HUES6 (cell line): Measurements from ENCODE around the gene BEND6.

Source experiments
- H3K27ac ChIP-seq: 2 replicates; pipeline ENCODE4 v1.7.0; 2013; ENCODE audit warnings: low read depth, mild to moderate bottlenecking, low read length, inconsistent platforms
- H3K27me3 ChIP-seq: 2 replicates; pipeline ENCODE4 v1.6.1; 2013; ENCODE audit warnings: low read length; ENCODE audit not compliant: control insufficient read depth, insufficient read depth
- H3K36me3 ChIP-seq: 2 replicates; pipeline ENCODE4 v1.6.1; 2013; ENCODE audit warnings: low read length; ENCODE audit not compliant: control insufficient read depth, insufficient read depth
- H3K4me1 ChIP-seq: 2 replicates; pipeline ENCODE4 v1.6.1; 2013; ENCODE audit warnings: low read length; ENCODE audit not compliant: control insufficient read depth, insufficient read depth
- H3K4me3 ChIP-seq: 2 replicates; pipeline ENCODE4 v1.5.1; 2013; ENCODE audit warnings: low read depth, low read length
- H3K9ac ChIP-seq: one replicate; pipeline ENCODE4 v1.6.1; 2013; ENCODE audit warnings: mild to moderate bottlenecking, low read length
- H3K9me3 ChIP-seq: 2 replicates; pipeline ENCODE4 v1.6.1; 2013; ENCODE audit warnings: low read depth, low read length; ENCODE audit not compliant: control insufficient read depth, insufficient read depth

The BEND6 gene

GRCh38 chr6:56954403-56955170 lies at the start of gene BEND6:
Gene BEND6 (plus strand): TSS chr6:56955107. CDS start chr6:56981811, 26,704 bp downstream.
- H3K9ac ChIP-seq, result peak within 1 kb of the TSS; percentile 96

GRCh38 chr6:56905378-56905777 lies 49.5 kb upstream of the BEND6 start:
- Histone ChIP-seq H3K27ac (no peak overlapping the region), H3K4me1 (0 out of 2 replicates have a peak, but pooled peaks cover 3% of the 10 kb centered on the region), H3K9me3 (no peaks in the 10 kb centered on the region), H3K9ac (no peak overlapping the region), H3K27me3 (no peaks in the 10 kb centered on the region), H3K4me3 (no peak overlapping the region), H3K36me3 (no peaks in the 10 kb centered on the region)

More at GRCh38 chr6:56954403-56955170, at the start of gene BEND6:
- peak within 1 kb of the TSS; percentile 8; the same call in 1 of the 2 replicates for H3K27ac ChIP-seq
- H3K4me1 ChIP-seq, result peaks cover 13% of the 10 kb centered on the region
- H3K36me3 ChIP-seq, result peaks cover 6% of the 10 kb centered on the region; the same call in 1 of the 2 replicates
- H3K4me3 ChIP-seq, result peak within 1 kb of the TSS; percentile 97
- H3K9me3 ChIP-seq, result no peaks in the 10 kb centered on the region
- H3K27me3 ChIP-seq, result peaks cover 25% of the 10 kb centered on the region

- no peaks in the 10 kb centered on the region for H3K9me3 ChIP-seq
- no peaks in the 10 kb centered on the region for H3K36me3 ChIP-seq
- no peaks in the 10 kb centered on the region for H3K27me3 ChIP-seq
- peaks cover 14% of the 10 kb centered on the region for H3K4me1 ChIP-seq
- H3K4me3 ChIP-seq, result no peak overlapping the region
- no peak overlapping the region for H3K9ac ChIP-seq
- no peak overlapping the region for H3K27ac ChIP-seq
Measured at GRCh38 chr6:56906752-56907151, 48.2 kb upstream of the BEND6 start.

GRCh38 chr6:56909115-56909907 lies 45.6 kb upstream of the BEND6 start:
- Histone ChIP-seq H3K9ac (no peak overlapping the region), H3K27ac (no peak overlapping the region), H3K9me3 (no peaks in the 10 kb centered on the region), H3K4me3 (no peak overlapping the region), H3K4me1 (peaks cover 19% of the 10 kb centered on the region), H3K36me3 (no peaks in the 10 kb centered on the region), H3K27me3 (no peaks in the 10 kb centered on the region)

GRCh38 chr6:56911847-56912246 lies 43.1 kb upstream of the BEND6 start:
- Histone ChIP-seq H3K9ac (no peak overlapping the region), H3K27me3 (no peaks in the 10 kb centered on the region), H3K4me3 (no peak overlapping the region), H3K4me1 (peaks cover 19% of the 10 kb centered on the region), H3K27ac (no peak overlapping the region; the same call in 1 of the 2 replicates), H3K36me3 (no peaks in the 10 kb centered on the region), H3K9me3 (no peaks in the 10 kb centered on the region)

GRCh38 chr6:56913285-56914074 lies 41.4 kb upstream of the BEND6 start:
- H3K4me1 ChIP-seq, result peaks cover 22% of the 10 kb centered on the region
- H3K36me3 ChIP-seq, result no peaks in the 10 kb centered on the region
- H3K27me3 ChIP-seq, result no peaks in the 10 kb centered on the region
- no peak overlapping the region for H3K9ac ChIP-seq
- no peaks in the 10 kb centered on the region for H3K9me3 ChIP-seq
- no peak overlapping the region for H3K4me3 ChIP-seq
- H3K27ac ChIP-seq, result no peak overlapping the region

GRCh38 chr6:56914798-56915658 lies 39.9 kb upstream of the BEND6 start:
- Histone ChIP-seq H3K4me1 (peaks cover 22% of the 10 kb centered on the region), H3K36me3 (no peaks in the 10 kb centered on the region), H3K27ac (no peak overlapping the region)

GRCh38 chr6:56915832-56916231 lies 39.1 kb upstream of the BEND6 start:
- H3K4me1 ChIP-seq, result peaks cover 20% of the 10 kb centered on the region
- no peaks in the 10 kb centered on the region for H3K36me3 ChIP-seq
- no peak overlapping the region for H3K27ac ChIP-seq
- H3K9me3 ChIP-seq, result no peaks in the 10 kb centered on the region
- H3K9ac ChIP-seq, result no peak overlapping the region
- H3K4me3 ChIP-seq, result no peak overlapping the region
- H3K27me3 ChIP-seq, result no peaks in the 10 kb centered on the region

More at GRCh38 chr6:56914798-56915658, 39.9 kb upstream of the BEND6 start:
- H3K9me3 ChIP-seq, result no peaks in the 10 kb centered on the region
- H3K9ac ChIP-seq, result no peak overlapping the region
- H3K27me3 ChIP-seq, result no peaks in the 10 kb centered on the region
- H3K4me3 ChIP-seq, result no peak overlapping the region

- Histone ChIP-seq H3K4me3 (no peak overlapping the region), H3K36me3 (no peaks in the 10 kb centered on the region), H3K9me3 (no peaks in the 10 kb centered on the region), H3K4me1 (peaks cover 8% of the 10 kb centered on the region; the same call in 1 of the 2 replicates), H3K27me3 (no peaks in the 10 kb centered on the region), H3K27ac (no peak overlapping the region), H3K9ac (no peak overlapping the region)
Measured at GRCh38 chr6:56916849-56917551, 37.9 kb upstream of the BEND6 start.
